NCI-H526 (cell line): ENCODE data around the gene RBM47.

Experiments
- DNase-seq, 2 experiments: peaks; one replicate each; lab custom pipeline; 2025; lab: John Stamatoyannopoulos, UW

Gene RBM47

GRCh38 chr4:40623707-40624106, 6.0 kb downstream of the RBM47 start:
- no peak for DNase-seq

GRCh38 chr4:40622913-40623312, 6.8 kb downstream of the RBM47 start:
- DNase-seq, result no peak

- no peak for DNase-seq
Measured at GRCh38 chr4:40621592-40622512, 7.8 kb downstream of the RBM47 start.

- no peak for DNase-seq
Measured at GRCh38 chr4:40621229-40621591, 8.5 kb downstream of the RBM47 start.

GRCh38 chr4:40619600-40619999, 10.1 kb downstream of the RBM47 start:
- DNase-seq, result no peak

GRCh38 chr4:40617872-40618271, 11.8 kb downstream of the RBM47 start:
- DNase-seq, result no peak

- DNase-seq, result no peak
Measured at GRCh38 chr4:40614031-40614430, 15.6 kb downstream of the RBM47 start.

GRCh38 chr4:40613456-40613855, 16.2 kb downstream of the RBM47 start:
- DNase-seq, result no peak

DNA sequence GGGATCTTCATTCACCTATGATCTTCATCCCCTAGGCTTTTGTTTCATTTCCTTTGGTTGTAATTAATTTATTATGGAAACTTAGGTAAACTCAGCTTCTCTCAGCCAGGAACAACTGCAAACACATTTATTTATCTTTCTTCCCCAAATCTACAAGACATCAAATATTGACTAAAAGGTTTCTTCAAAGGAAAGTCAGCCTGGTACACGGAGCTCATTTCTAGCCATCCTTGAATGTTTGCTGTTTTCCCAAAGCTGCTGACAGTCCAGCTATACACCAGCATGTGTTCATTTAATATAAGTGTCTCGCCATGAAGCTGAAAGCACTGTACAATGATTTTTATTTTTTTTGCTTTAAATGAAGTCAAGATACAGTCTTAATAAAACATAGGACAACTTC, 16.8 kb downstream of the RBM47 start:
- no peak for DNase-seq

DNA sequence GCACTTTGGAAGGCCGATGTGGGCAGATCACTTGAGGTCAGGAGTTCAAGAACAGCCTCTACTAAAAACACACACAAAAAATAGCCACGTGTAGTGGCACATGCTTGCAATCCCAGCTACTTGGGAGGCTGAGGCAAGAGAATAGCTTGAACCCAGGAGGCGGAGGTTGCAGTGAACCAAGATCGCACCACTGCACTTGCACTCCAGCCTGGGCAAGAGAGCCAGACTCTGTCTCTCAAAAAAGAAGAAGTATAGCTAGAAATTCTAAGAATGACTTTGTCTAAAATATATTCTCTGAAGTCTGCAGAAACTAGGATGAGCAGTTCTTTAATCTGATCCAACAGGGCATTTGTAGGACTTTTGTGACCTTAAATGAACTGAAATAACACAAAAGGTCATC, 17.4 kb downstream of the RBM47 start:
- no peak for DNase-seq

DNA sequence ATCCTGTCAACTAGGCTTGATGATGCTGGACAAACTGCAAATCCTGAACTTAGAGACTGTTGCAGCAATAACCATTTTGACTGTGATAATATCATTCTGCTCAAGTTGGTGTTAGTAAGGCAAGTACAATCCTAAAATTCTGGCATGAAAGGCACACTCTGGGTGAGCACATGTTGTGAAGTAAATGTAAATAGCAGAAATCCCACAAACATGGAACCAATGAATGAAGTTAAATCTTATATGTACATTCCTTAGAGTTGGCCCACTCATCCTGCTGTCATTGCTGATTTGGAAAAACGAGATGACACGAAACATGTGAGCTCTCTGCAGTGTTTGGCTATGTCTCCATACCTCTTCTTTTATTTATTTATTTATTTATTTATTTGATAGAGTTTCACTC, 21.0 kb downstream of the RBM47 start:
- no peak for DNase-seq

GRCh38 chr4:40607221-40607620, 22.4 kb downstream of the RBM47 start:
- no peak for DNase-seq

GRCh38 chr4:40606239-40606767, 23.4 kb downstream of the RBM47 start:
- no peak for DNase-seq

DNA sequence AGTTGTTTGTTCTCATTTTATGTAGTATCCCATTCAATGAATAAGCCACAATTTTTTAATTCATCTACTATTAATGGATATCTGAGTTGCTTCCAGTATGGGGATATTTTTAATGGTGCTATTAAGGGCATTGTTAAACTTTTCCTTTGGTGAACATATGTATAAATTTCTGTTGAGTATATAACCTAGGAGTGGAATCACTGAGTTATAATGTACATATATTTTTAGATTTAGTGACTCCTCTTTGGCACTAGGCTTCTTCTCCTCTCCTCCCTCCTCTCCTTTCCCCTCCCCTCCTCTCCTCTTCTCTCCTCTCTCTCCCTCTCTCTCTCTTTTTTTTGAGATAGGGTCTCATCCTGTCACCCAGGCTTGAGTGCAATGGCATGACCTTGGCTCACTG, 26.4 kb downstream of the RBM47 start:
- DNase-seq, result no peak

- DNase-seq, result no peak
Measured at GRCh38 chr4:40601641-40602040, 28.0 kb downstream of the RBM47 start.

DNA sequence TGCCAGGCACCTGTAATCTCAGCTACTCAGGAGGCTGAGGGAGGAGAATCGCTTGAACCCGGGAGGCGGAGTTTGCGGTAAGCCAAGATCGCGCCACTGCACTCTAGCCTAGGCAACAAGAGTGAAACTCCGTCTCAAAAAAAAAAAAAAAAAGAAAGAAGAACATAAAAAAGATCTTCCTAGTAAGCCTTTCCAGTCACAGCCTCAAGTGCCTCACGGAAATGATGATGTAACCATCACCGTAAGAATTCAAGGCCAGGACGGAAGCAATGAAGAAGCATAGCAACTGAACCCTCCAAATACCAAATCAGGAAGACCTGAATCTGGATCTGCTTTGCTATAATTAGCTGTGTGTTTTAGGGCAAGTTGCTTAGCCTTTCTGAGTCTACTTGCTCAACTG, 28.8 kb downstream of the RBM47 start:
- DNase-seq, result no peak

DNA sequence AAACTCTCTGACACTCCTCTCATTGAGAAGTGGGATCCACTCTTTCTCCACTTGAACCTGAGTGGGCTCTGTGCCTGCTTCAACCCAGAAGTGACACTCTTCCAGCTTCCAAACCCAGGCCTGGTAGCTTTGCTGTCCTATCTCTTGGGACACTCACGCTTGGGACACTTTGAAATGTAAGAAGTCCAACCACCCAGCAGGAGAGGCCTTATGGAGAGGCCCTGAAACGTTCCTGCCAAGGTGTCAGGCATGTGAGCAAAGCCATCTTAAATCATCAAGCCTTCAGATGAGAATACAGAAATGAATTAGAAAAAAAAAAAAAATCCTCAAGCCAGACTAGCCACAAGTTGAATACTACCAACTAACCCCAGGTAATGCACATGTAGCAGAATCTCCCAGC, 30.2 kb downstream of the RBM47 start:
- no peak for DNase-seq

- DNase-seq, result no peak
Measured at GRCh38 chr4:40596522-40596921, 33.1 kb downstream of the RBM47 start.

DNA sequence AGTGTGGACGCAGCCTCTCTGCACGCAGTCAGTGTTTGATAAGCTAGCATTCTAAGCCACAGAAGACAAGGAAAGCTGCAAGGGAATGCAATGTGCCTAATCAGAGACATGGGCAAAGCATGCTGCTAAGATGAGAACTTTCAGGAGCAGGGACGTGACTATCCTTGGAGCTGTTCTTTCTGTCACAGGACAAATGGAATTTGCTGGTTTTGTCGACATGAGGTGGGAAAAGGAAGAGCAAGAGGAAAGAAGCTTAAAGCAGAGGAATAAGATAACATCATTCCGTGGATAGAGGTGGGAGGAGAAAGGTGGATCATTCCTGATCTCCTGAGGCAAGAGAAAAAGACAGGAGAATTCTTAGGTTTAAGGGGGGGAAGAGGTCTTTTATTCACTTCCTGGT, 33.7 kb downstream of the RBM47 start:
- DNase-seq, result no peak

DNA sequence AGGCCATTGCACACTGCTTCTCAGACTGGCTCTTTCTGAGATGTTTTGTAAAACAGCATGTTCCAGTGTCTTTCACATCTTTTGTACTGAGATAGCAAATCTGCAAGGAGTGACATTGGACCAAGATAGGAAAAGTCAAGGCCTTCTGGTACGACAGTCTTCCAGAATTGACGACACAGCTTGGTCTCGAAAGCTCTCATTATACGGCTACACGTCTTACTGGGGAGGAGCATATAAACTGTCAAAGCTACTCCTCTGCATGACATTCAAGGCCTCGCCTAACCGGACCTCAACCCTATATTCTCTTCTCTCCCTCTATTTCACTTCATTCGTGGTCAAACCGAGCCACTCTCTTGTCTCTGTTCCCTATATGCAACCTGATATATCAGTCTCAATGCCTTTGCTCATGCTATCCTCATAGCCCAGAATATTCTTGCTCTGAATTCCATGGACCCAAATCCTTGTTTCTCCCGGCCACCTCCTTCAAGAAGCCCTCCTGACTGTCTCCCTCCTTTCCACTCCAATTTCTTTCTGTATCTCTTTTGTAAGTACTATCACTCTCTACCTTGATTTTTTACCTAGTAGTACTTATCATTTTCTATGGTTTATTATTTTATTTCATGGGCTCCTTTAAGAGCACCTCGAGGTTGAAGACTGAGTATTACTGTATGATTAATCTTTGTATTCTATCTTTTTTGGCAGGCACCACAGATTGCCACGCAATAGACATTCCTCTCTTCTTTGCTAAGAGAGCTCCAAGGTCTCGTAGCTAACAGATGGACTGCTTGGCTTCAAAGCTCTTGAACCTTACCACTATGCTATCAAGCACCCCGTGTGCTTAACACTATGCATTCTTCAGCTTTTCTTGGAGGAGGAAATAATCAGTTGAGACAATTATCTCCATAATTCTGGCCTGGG, 35.1 kb downstream of the RBM47 start:
- no peak for DNase-seq

DNA sequence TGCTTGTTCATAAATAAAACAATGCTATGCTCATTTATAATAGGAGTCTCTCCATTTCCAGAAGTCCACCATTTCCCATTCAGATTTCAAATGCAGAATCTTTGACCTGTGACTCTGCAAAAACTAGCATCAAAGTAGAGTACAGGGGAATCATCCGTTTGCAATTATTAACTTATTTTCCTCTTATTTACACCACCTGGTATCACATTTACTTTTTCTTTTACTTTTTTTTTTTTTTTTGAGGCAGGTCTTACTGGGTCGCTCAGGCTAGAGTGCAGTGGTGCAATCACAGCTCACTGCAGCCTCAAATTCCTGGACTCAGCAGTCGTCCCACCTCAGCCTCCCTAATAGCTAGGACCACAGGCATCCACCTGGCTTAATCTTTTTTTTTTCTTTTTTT, 37.6 kb downstream of the RBM47 start:
- no peak for DNase-seq

GRCh38 chr4:40587826-40588225, 41.8 kb downstream of the RBM47 start:
- no peak for DNase-seq

DNA sequence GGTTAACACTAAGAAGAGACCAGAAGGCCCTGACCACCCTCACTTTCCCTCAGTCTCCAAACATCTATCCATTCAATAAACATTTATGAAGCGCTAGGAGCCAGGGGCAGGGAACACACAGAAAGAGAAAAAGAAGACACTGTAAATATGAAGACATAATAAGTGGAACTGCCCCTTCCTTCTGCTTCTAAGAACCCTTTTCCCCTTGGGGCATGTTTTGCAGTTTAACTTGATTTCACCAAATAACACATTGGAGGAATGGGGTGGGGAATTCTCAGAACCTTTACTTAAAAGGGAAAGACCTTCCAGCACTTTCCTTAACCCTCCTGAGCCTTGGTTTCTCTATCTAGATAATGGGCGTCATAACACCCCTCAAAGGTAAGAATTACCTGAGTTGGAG, 42.3 kb downstream of the RBM47 start:
- DNase-seq, result no peak
